Sigmoid colon (tissue), 4 donors: ENCODE measurements around the gene COLEC12.

Source experiments
- CTCF ChIP-seq, 4 experiments: fragments of 450-650 bp in 3 of 4; fragments of 200-600 bp in 1 of 4; IDR thresholded peaks; one replicate each; pipeline ENCODE4 v1.5.1; 2016 to 2019; ENCODE audit warnings: antibody characterized with exemption in 4 of 4, mild to moderate bottlenecking in 3 of 4, moderate library complexity in 2 of 4
- EP300 ChIP-seq, 4 donors: sonication (generic); formaldehyde crosslinking; IDR thresholded peaks; one replicate each; pipeline ENCODE4 v1.6.1; 2017; ENCODE audit warnings: antibody characterized with exemption in 4 of 4
- POLR2A ChIP-seq, 2 donors: fragments of 450-650 bp; IDR thresholded peaks; one replicate each; pipeline ENCODE4 v1.6.1; 2016; ENCODE audit warnings: antibody characterized with exemption in 2 of 2, mild to moderate bottlenecking in 2 of 2, moderate library complexity in 2 of 2

GRCh38 chr18:495017-495416 is 5.5 kb downstream of the COLEC12 start:
- TF ChIP-seq CTCF (IDR thresholded peaks at IDR 0.05) (no peak), EP300 (IDR thresholded peaks at IDR 0.05) (no peak), POLR2A (IDR thresholded peaks at IDR 0.05) (no peak)
